Neural cell (in vitro differentiated cells): Measurements from ENCODE around the gene ARHGEF16. TPM values are rescaled to one million over a fixed set of nuclear protein-coding genes. Genes with fewer than 3 reads are reported as not detected.

Source experiments
- H2AFZ ChIP-seq: fragments of 200-600, 300-800 bp; sonication (generic), shearing (Covaris generic); 2 replicates; pipeline ENCODE4 v1.6.0; 2014; ENCODE audit warnings: low read depth, mild to moderate bottlenecking, antibody characterized with exemption, low read length, moderate library complexity
- H3F3A ChIP-seq: fragments of 200-600 bp; shearing (Covaris generic); 2 replicates; pipeline ENCODE4 v1.6.1; 2016; ENCODE audit warnings: mild to moderate bottlenecking, moderate library complexity, mixed read lengths, antibody characterized with exemption, low read length; ENCODE audit not compliant: insufficient read depth, poor library complexity, severe bottlenecking
- H3K27ac ChIP-seq: fragments of 200-600, 300-800 bp; sonication (generic), shearing (Covaris generic); 2 replicates; pipeline ENCODE4 v1.5.1; 2014; ENCODE audit warnings: mild to moderate bottlenecking, low read length, moderate library complexity
- H3K27me3 ChIP-seq: fragments of 300-800, 200-600 bp; sonication (generic), shearing (Covaris generic); 2 replicates; pipeline ENCODE4 v1.6.0; 2014; ENCODE audit warnings: mild to moderate bottlenecking, low read depth, low read length, moderate library complexity; ENCODE audit not compliant: insufficient read depth
- H3K36me3 ChIP-seq: fragments of 300-800, 200-600 bp; sonication (generic), shearing (Covaris generic); 2 replicates; pipeline ENCODE4 v1.5.1; 2014; ENCODE audit warnings: mild to moderate bottlenecking, antibody characterized with exemption, low read length, moderate library complexity; ENCODE audit not compliant: insufficient read depth
- H3K4me2 ChIP-seq: fragments of 300-800, 200-600 bp; sonication (generic), shearing (Covaris generic); 2 replicates; pipeline ENCODE4 v1.6.0; 2014; ENCODE audit warnings: mild to moderate bottlenecking, low read length
- H3K4me3 ChIP-seq: fragments of 300-800, 200-600 bp; sonication (generic), shearing (Covaris generic); 2 replicates; pipeline ENCODE4 v1.5.1; 2014; ENCODE audit warnings: mild to moderate bottlenecking, low read length, moderate library complexity
- H3K79me2 ChIP-seq: fragments of 200-600 bp; shearing (Covaris generic); replicated peaks from 2 replicates; pipeline ENCODE4 v1.6.0; 2014; ENCODE audit warnings: mild to moderate bottlenecking, low read length, moderate library complexity; ENCODE audit not compliant: insufficient read depth
- H3K9ac ChIP-seq: fragments of 300-800, 200-600 bp; sonication (generic), shearing (Covaris generic); 2 replicates; pipeline ENCODE4 v1.6.1; 2016; ENCODE audit warnings: mild to moderate bottlenecking, low read length, mixed read lengths
- H3K9me2 ChIP-seq: fragments of 200-600 bp; shearing (Covaris generic); 2 replicates; pipeline ENCODE4 v1.6.1; 2016; ENCODE audit warnings: mild to moderate bottlenecking, low read length, mixed read lengths; ENCODE audit not compliant: insufficient read depth
- H3K9me3 ChIP-seq: fragments of 200-600, 300-800 bp; sonication (generic), shearing (Covaris generic); 2 replicates; pipeline ENCODE4 v1.6.1; 2016; ENCODE audit warnings: mild to moderate bottlenecking, mixed run types, low read length, moderate library complexity, mixed read lengths
- H4K20me1 ChIP-seq: fragments of 200-600 bp; shearing (Covaris generic); 2 replicates; pipeline ENCODE4 v1.6.1; 2016; ENCODE audit warnings: mild to moderate bottlenecking, mixed run types; ENCODE audit not compliant: insufficient read depth
- EP300 ChIP-seq: fragments of 450-650 bp; conservative IDR thresholded peaks from 2 replicates; pipeline ENCODE4 v1.6.1; 2014; ENCODE audit warnings: antibody characterized with exemption, mild to moderate bottlenecking, moderate library complexity; ENCODE audit not compliant: poor library complexity, severe bottlenecking
- EZH2 ChIP-seq: fragments of 200-600, 300-800 bp; shearing (Covaris generic), sonication (generic); IDR thresholded peaks from 2 replicates; pipeline ENCODE4 v1.6.1; 2014; ENCODE audit warnings: antibody characterized with exemption, low read length, borderline replicate concordance, mild to moderate bottlenecking; ENCODE audit not compliant: insufficient read depth, poor library complexity, severe bottlenecking
- MXI1 ChIP-seq: fragments of 450-650 bp; conservative IDR thresholded peaks from 2 replicates; pipeline ENCODE4 v1.6.1; 2014; ENCODE audit warnings: antibody characterized with exemption, mild to moderate bottlenecking; ENCODE audit not compliant: poor library complexity, severe bottlenecking
- RAD21 ChIP-seq: fragments of 450-650 bp; conservative IDR thresholded peaks from 2 replicates; pipeline ENCODE4 v1.6.1; 2014; ENCODE audit warnings: antibody characterized with exemption, mild to moderate bottlenecking, moderate library complexity
- SMC3 ChIP-seq: fragments of 450-650 bp; conservative IDR thresholded peaks from 2 replicates; pipeline ENCODE4 v1.6.1; 2014; ENCODE audit warnings: antibody characterized with exemption, mild to moderate bottlenecking, moderate library complexity; ENCODE audit not compliant: poor library complexity
- TAF1 ChIP-seq: IDR thresholded peaks from 2 replicates; pipeline ENCODE4 v1.6.1; 2012; ENCODE audit warnings: low read depth
- polyA plus RNA-seq: library from polyadenylated mRNA; depleted of rRNA; stranded (reverse); fragments of >200 nt; gene quantifications from 2 replicates; pipeline ENCODE4 v1.2.3, GENCODE V29; 2014
- TF ChIP-seq, protein P1 (sequence below): fragments of 450-650 bp; IDR thresholded peaks from 2 replicates; pipeline ENCODE4 v1.5.1; 2014; ENCODE audit warnings: antibody characterized with exemption, mild to moderate bottlenecking, moderate library complexity; ENCODE audit not compliant: poor library complexity, severe bottlenecking

The ARHGEF16 gene
- polyA plus RNA-seq, 1 donor from 2014 or later, result 0.64 TPM

GRCh38 chr1:3470650-3471355 lies 16.3 kb downstream of the ARHGEF16 start:
- no peaks in the 10 kb centered on the region for H4K20me1 ChIP-seq
- H3K27ac ChIP-seq, result no peak overlapping the region
- no peak for TF ChIP-seq EP300
- no peak for TF ChIP-seq MXI1
- TF ChIP-seq TAF1, result no peak
- TF ChIP-seq, protein P1, sequence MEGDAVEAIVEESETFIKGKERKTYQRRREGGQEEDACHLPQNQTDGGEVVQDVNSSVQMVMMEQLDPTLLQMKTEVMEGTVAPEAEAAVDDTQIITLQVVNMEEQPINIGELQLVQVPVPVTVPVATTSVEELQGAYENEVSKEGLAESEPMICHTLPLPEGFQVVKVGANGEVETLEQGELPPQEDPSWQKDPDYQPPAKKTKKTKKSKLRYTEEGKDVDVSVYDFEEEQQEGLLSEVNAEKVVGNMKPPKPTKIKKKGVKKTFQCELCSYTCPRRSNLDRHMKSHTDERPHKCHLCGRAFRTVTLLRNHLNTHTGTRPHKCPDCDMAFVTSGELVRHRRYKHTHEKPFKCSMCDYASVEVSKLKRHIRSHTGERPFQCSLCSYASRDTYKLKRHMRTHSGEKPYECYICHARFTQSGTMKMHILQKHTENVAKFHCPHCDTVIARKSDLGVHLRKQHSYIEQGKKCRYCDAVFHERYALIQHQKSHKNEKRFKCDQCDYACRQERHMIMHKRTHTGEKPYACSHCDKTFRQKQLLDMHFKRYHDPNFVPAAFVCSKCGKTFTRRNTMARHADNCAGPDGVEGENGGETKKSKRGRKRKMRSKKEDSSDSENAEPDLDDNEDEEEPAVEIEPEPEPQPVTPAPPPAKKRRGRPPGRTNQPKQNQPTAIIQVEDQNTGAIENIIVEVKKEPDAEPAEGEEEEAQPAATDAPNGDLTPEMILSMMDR, result no peak
- TF ChIP-seq EZH2, result no peak
- no peak for TF ChIP-seq SMC3
- H3K4me2 ChIP-seq, result no peak overlapping the region
- H2AFZ ChIP-seq, result no peak overlapping the region
- H3K9me3 ChIP-seq, result no peaks in the 10 kb centered on the region
- no peaks in the 10 kb centered on the region for H3K36me3 ChIP-seq
- no peaks in the 10 kb centered on the region for H3F3A ChIP-seq
- H3K9me2 ChIP-seq, result no peaks in the 10 kb centered on the region
- no peaks in the 10 kb centered on the region for H3K27me3 ChIP-seq
- H3K79me2 ChIP-seq, result no peaks in the 10 kb centered on the region
- no peak overlapping the region for H3K9ac ChIP-seq
- no peak overlapping the region for H3K4me3 ChIP-seq

GRCh38 chr1:3471356-3472087 lies 17.1 kb downstream of the ARHGEF16 start:
- Histone ChIP-seq H3K27me3 (no peaks in the 10 kb centered on the region), H3K79me2 (no peaks in the 10 kb centered on the region), H2AFZ (no peak overlapping the region), H3K27ac (no peak overlapping the region), H3K4me3 (no peak overlapping the region), H4K20me1 (no peaks in the 10 kb centered on the region), H3K9me2 (no peaks in the 10 kb centered on the region), H3F3A (no peaks in the 10 kb centered on the region), H3K9ac (no peak overlapping the region), H3K9me3 (no peaks in the 10 kb centered on the region), H3K4me2 (no peak overlapping the region), H3K36me3 (no peaks in the 10 kb centered on the region)
- TF ChIP-seq, protein P1, result peak; percentile 25
- peak; percentile 17 for TF ChIP-seq RAD21
- TF ChIP-seq TAF1, result no peak
